Neural progenitor cell (in vitro differentiated cells): Measurements from ENCODE around the gene HNMT.

Experiments used
- EZH2 ChIP-seq: fragments of 200-600 bp; sonication (generic); IDR thresholded peaks from 2 replicates; pipeline ENCODE4 v1.6.1; 2017; ENCODE audit warnings: antibody characterized with exemption, mild to moderate bottlenecking, moderate library complexity
- EZH2phosphoT487 ChIP-seq: fragments of 200-600 bp; sonication (generic); IDR thresholded peaks from 2 replicates; pipeline ENCODE4 v1.6.1; 2017; ENCODE audit warnings: antibody characterized with exemption
- TF ChIP-seq, protein P1 (sequence below): fragments of 200-600 bp; sonication (generic); IDR thresholded peaks from 2 replicates; pipeline ENCODE4 v1.5.1; 2017; ENCODE audit warnings: antibody characterized with exemption, mild to moderate bottlenecking

DNA sequence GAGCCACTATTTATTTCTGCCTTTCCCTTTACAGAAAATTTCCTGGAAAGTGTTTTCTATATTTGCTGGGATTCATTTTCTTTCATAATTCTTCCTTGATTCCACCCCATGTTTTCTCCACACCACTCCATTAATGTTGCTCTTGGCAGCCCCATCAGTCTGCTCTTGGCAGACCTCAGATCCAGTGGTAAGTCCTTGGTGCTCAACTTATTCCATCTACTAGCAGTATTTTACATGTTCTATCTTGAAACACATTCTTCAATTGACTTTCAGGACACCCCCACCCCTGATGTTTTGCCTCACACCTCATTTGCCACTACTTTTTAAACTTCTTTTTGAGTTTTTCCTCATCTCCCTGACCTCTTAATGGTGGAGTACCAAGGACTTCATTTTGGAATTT, 65.0 kb downstream of the HNMT start:
- TF ChIP-seq, protein P1, sequence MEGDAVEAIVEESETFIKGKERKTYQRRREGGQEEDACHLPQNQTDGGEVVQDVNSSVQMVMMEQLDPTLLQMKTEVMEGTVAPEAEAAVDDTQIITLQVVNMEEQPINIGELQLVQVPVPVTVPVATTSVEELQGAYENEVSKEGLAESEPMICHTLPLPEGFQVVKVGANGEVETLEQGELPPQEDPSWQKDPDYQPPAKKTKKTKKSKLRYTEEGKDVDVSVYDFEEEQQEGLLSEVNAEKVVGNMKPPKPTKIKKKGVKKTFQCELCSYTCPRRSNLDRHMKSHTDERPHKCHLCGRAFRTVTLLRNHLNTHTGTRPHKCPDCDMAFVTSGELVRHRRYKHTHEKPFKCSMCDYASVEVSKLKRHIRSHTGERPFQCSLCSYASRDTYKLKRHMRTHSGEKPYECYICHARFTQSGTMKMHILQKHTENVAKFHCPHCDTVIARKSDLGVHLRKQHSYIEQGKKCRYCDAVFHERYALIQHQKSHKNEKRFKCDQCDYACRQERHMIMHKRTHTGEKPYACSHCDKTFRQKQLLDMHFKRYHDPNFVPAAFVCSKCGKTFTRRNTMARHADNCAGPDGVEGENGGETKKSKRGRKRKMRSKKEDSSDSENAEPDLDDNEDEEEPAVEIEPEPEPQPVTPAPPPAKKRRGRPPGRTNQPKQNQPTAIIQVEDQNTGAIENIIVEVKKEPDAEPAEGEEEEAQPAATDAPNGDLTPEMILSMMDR: no peak
- TF ChIP-seq EZH2 (no peak), EZH2phosphoT487 (no peak)
